Neural progenitor cell (in vitro differentiated cells): ENCODE data around the gene GFPT2.

Experiments
- EZH2 ChIP-seq: fragments of 200-600 bp; sonication (generic); IDR thresholded peaks from 2 replicates; pipeline ENCODE4 v1.6.1; 2017; ENCODE audit warnings: antibody characterized with exemption, mild to moderate bottlenecking, moderate library complexity
- TF ChIP-seq, protein P1 (sequence below): fragments of 200-600 bp; sonication (generic); IDR thresholded peaks from 2 replicates; pipeline ENCODE4 v1.5.1; 2017; ENCODE audit warnings: antibody characterized with exemption, mild to moderate bottlenecking

DNA sequence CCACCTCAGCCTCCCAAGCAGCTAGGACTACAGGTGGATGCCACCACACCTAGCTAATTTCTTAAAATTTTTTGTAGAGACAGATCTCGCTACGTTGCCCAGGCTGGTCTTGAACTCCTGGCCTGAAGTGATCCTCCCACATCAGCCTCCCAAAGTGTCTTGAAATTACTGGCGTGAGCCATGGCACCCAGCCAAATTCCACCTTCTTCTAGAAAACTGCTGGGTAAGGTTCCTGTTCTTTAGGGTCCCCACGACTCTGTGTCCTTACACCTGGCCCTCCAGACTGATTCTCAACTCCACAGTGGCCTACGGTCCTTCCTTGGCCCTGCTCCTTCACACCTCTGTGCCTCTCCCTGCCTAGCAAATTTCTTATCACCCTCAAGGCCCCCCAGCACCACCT lies 63.2 kb downstream of the GFPT2 start:
- TF ChIP-seq, protein P1, sequence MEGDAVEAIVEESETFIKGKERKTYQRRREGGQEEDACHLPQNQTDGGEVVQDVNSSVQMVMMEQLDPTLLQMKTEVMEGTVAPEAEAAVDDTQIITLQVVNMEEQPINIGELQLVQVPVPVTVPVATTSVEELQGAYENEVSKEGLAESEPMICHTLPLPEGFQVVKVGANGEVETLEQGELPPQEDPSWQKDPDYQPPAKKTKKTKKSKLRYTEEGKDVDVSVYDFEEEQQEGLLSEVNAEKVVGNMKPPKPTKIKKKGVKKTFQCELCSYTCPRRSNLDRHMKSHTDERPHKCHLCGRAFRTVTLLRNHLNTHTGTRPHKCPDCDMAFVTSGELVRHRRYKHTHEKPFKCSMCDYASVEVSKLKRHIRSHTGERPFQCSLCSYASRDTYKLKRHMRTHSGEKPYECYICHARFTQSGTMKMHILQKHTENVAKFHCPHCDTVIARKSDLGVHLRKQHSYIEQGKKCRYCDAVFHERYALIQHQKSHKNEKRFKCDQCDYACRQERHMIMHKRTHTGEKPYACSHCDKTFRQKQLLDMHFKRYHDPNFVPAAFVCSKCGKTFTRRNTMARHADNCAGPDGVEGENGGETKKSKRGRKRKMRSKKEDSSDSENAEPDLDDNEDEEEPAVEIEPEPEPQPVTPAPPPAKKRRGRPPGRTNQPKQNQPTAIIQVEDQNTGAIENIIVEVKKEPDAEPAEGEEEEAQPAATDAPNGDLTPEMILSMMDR: no peak
- no peak for TF ChIP-seq EZH2
